Erythroblast (primary cell): Measurements from ENCODE around the gene MTSS2.

Source experiments
- GATA1 ChIP-seq: IDR thresholded peaks from 2 replicates; pipeline ENCODE4 v1.6.1; 2011; ENCODE audit warnings: low read depth, mild to moderate bottlenecking, control low read depth, low read length, moderate library complexity
- POLR2A ChIP-seq: IDR thresholded peaks from 2 replicates; pipeline ENCODE4 v1.6.1; 2011; ENCODE audit warnings: mild to moderate bottlenecking, low read length

- no peak for TF ChIP-seq POLR2A
- no peak for TF ChIP-seq GATA1
Measured at GRCh38 chr16:70692873-70693671, 7.2 kb upstream of the MTSS2 start.
